ENCODE measurements around the gene GRID1.

DNA sequence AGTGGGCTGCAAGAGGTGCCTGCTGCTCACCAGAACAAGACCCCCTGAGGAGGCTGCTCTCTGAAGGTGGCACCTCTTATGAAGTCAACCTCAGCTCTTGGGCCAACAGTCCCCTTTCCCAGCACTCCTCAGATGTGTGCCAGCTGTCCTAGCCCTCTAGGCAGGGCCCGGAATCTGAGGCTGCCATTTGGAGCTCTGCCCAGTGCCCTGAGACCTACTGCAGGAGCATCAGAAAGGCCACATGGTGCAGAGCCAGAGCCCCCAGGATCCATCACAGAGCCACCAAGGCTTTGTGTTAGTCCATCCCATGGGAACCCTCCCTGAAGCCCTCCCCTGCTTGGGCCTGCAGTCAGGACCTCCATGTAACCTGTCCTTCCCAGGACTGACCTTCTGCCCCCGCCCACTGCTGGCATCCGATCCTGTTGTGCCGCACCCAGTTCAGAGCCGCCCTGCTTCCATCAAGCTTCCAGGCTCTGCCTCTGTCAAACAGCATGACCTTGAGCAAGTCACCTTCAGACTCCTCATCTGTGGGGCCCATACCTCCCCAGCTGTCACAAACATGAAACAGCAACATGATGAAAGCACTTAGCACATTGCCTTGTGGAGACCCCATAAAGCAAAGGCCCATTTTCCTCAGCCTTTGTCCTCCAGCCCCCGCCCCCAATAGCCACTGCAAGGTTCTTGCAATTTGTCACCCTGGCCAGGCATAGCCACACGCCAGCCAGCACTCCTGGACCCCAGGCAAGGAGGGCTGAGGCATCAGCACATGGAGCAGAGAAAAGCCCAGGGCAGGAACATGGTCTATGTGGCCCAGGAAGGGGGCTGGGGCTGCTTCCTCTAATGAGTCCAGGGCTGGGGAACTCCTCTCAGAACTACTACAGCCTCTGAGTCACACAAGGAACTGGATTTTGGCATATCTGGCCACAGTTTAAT, 51.7 kb downstream of the GRID1 start:
- TF ChIP-seq, protein P1, sequence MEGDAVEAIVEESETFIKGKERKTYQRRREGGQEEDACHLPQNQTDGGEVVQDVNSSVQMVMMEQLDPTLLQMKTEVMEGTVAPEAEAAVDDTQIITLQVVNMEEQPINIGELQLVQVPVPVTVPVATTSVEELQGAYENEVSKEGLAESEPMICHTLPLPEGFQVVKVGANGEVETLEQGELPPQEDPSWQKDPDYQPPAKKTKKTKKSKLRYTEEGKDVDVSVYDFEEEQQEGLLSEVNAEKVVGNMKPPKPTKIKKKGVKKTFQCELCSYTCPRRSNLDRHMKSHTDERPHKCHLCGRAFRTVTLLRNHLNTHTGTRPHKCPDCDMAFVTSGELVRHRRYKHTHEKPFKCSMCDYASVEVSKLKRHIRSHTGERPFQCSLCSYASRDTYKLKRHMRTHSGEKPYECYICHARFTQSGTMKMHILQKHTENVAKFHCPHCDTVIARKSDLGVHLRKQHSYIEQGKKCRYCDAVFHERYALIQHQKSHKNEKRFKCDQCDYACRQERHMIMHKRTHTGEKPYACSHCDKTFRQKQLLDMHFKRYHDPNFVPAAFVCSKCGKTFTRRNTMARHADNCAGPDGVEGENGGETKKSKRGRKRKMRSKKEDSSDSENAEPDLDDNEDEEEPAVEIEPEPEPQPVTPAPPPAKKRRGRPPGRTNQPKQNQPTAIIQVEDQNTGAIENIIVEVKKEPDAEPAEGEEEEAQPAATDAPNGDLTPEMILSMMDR (optimal IDR thresholded peaks at IDR 0.05 in 1 of 3, IDR thresholded peaks at IDR 0.05 in 1 of 3, conservative IDR thresholded peaks at IDR 0.05 in 1 of 3; ENCODE audit: extremely low read depth in 1 of 3, insufficient read depth in 2 of 3, low read length in 3 of 3) = no peak
- no peak for TF ChIP-seq EZH2 (IDR thresholded peaks at IDR 0.05; ENCODE audit: low read length)
